HepG2 (cell line): ENCODE measurements around the gene APOA1. TPM values are rescaled to one million over a fixed set of nuclear protein-coding genes. Genes with fewer than 3 reads are reported as not detected.

Experiments
- CEBPB ChIP-seq: IDR thresholded peaks from 2 replicates; pipeline ENCODE4 v1.6.1; 2011; ENCODE audit warnings: low read depth, low read length, improper control_type of control experiment, borderline replicate concordance
- CHCHD3 ChIP-seq: sonication (generic); formaldehyde crosslinking; IDR thresholded peaks from 2 replicates; pipeline ENCODE4 v1.8.0; 2022; ENCODE audit warnings: mild to moderate bottlenecking, missing genetic modification reagents, moderate library complexity
- KLF11 ChIP-seq: IDR thresholded peaks from 2 replicates; pipeline ENCODE4 v1.6.1; 2016; ENCODE audit warnings: missing compliant biosample characterization
- MLLT10 ChIP-seq: sonication (generic); formaldehyde crosslinking; IDR thresholded peaks from 2 replicates; pipeline ENCODE4 v1.4.0; 2020; ENCODE audit warnings: missing genetic modification reagents
- PAWR ChIP-seq: sonication (generic); formaldehyde crosslinking; IDR thresholded peaks from 2 replicates; pipeline ENCODE4 v1.4.0; 2020; ENCODE audit warnings: missing genetic modification reagents, mild to moderate bottlenecking, borderline replicate concordance
- PCBP2 ChIP-seq: fragments of 200-400 bp; formaldehyde crosslinking; optimal IDR thresholded peaks from 2 replicates; pipeline ENCODE3; 2018; ENCODE audit warnings: low read length, low read depth; ENCODE audit not compliant: poor library complexity, severe bottlenecking
- SAFB2 ChIP-seq: sonication (generic); formaldehyde crosslinking; IDR thresholded peaks from 2 replicates; pipeline ENCODE4 v1.5.1; 2020; ENCODE audit warnings: missing genetic modification reagents, low read depth, mild to moderate bottlenecking, borderline replicate concordance
- TMF1 ChIP-seq: sonication (generic); formaldehyde crosslinking; IDR thresholded peaks from 2 replicates; pipeline ENCODE4 v1.8.1; 2022; ENCODE audit warnings: low read depth, missing genetic modification reagents
- ZKSCAN5 ChIP-seq: sonication (generic); formaldehyde crosslinking; IDR thresholded peaks from 2 replicates; pipeline ENCODE4 v1.5.1; 2020; ENCODE audit warnings: mild to moderate bottlenecking, missing genetic modification reagents
- ZNF224 ChIP-seq: sonication (generic); formaldehyde crosslinking; IDR thresholded peaks from 2 replicates; pipeline ENCODE4 v1.5.0; 2020; ENCODE audit warnings: mild to moderate bottlenecking, missing genetic modification reagents
- ZNF670 ChIP-seq: sonication (generic); formaldehyde crosslinking; IDR thresholded peaks from 2 replicates; pipeline ENCODE4 v1.8.0; 2022; ENCODE audit warnings: mild to moderate bottlenecking, missing genetic modification reagents, borderline replicate concordance
- polyA plus RNA-seq, 8 experiments: library from polyadenylated mRNA; depleted of rRNA in 3 of 8; stranded (reverse) in 7 of 8; unstranded in 1 of 8; fragments of >200 nt; fragmentation: Illumina TruSeq in 4 of 8; extraction: Trizol in 4 of 8; gene quantifications; 2 replicates each; pipeline versions ENCODE4 v1.2.1 to v1.2.3, GENCODE V29; 2011 to 2016; ENCODE audit warnings: low read depth in 4 of 8, missing spikeins in 1 of 8, mixed read lengths in 1 of 8; ENCODE audit not compliant: insufficient read depth in 1 of 8
- total RNA-seq, 5 experiments: library from RNA; depleted of rRNA; stranded (reverse); fragments of >200 nt; fragmentation: Illumina TruSeq; extraction: Trizol; gene quantifications; 2 replicates each; pipeline ENCODE4 v1.2.3, GENCODE V29; 2016; ENCODE audit warnings: low read depth in 1 of 5
- TF ChIP-seq, protein P1 (sequence below): sonication (generic); formaldehyde crosslinking; conservative IDR thresholded peaks from 2 replicates; pipeline ENCODE4 v1.8.0; 2022; ENCODE audit warnings: missing genetic modification reagents
- TF ChIP-seq, protein P2 (sequence below): sonication (generic); formaldehyde crosslinking; IDR thresholded peaks from 2 replicates; pipeline ENCODE4 v1.4.0; 2020; ENCODE audit warnings: mild to moderate bottlenecking, missing genetic modification reagents
- TF ChIP-seq, protein P3 (sequence below): sonication (generic); formaldehyde crosslinking; IDR thresholded peaks from 2 replicates; pipeline ENCODE4 v1.4.0; 2020; ENCODE audit warnings: mild to moderate bottlenecking, low read depth, missing genetic modification reagents
- TF ChIP-seq, protein P4 (sequence below): sonication (generic); formaldehyde crosslinking; conservative IDR thresholded peaks from 2 replicates; pipeline ENCODE4 v1.4.0; 2020; ENCODE audit warnings: missing genetic modification reagents

APOA1 gene
- total and polyA plus RNA-seq, 2 of the 13 experiments (the other 11 are each of a cell fraction or from before 2014, with no cell fraction given), result 1,973 to 5,485 TPM

DNA sequence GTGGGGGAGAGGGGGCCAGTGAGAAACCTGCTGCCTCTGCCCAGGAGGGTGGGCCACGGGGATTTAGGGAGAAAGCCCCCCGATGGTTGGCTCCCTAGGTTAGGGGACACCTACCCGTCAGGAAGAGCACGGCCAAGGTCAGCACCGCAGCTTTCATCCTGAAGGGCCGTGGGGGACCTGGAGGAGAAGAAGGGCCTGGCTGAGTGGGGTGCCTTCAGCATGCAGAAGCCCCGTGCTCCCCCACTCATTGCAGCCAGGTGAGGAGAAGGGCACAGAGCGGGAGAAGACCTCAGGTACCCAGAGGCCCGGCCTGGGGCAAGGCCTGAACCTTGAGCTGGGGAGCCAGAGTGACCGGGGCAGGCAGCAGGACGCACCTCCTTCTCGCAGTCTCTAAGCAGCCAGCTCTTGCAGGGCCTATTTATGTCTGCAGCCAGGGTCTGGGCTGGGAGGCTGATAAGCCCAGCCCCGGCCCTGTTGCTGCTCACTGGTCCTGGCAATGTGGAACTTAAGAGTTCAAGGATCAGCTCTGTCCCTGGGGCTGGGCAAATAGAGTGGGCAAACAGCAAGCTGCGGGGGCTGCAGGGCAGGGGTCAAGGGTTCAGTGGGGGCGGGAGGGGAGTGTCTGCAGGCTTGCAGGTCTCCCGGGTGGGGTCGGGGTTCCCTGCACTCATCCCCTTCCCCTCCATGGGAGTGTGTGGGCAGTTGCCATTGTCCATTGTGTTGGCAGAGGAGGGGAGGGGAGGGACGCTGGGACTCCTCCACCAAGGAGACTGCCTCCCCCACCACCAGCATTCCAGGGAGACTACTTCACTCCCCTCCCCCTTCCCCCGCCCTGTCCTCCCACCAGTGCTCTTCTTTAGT lies at the start of gene APOA1 (continued):
- TF ChIP-seq, protein P1, sequence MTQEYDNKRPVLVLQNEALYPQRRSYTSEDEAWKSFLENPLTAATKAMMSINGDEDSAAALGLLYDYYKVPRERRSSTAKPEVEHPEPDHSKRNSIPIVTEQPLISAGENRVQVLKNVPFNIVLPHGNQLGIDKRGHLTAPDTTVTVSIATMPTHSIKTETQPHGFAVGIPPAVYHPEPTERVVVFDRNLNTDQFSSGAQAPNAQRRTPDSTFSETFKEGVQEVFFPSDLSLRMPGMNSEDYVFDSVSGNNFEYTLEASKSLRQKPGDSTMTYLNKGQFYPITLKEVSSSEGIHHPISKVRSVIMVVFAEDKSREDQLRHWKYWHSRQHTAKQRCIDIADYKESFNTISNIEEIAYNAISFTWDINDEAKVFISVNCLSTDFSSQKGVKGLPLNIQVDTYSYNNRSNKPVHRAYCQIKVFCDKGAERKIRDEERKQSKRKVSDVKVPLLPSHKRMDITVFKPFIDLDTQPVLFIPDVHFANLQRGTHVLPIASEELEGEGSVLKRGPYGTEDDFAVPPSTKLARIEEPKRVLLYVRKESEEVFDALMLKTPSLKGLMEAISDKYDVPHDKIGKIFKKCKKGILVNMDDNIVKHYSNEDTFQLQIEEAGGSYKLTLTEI, result 0 out of 2 replicates have a peak, but pooled peaks have one; percentile 35
- TF ChIP-seq ZNF224 (CRISPR knock-in tag) (no peak), TMF1 (CRISPR knock-in tag) (peak; percentile 91), MLLT10 (CRISPR knock-in tag) (peak; percentile 94), ZNF670 (CRISPR knock-in tag) (no peak), PCBP2 (no peak), CEBPB (0 out of 2 replicates have a peak, but pooled peaks have one; percentile 14), CHCHD3 (peak; percentile 85; the same call in 1 of the 2 replicates), ZKSCAN5 (CRISPR knock-in tag) (no peak), SAFB2 (CRISPR knock-in tag) (no peak; the same call in 1 of the 2 replicates), KLF11 (no peak), PAWR (CRISPR knock-in tag) (no peak)
- TF ChIP-seq, protein P2, sequence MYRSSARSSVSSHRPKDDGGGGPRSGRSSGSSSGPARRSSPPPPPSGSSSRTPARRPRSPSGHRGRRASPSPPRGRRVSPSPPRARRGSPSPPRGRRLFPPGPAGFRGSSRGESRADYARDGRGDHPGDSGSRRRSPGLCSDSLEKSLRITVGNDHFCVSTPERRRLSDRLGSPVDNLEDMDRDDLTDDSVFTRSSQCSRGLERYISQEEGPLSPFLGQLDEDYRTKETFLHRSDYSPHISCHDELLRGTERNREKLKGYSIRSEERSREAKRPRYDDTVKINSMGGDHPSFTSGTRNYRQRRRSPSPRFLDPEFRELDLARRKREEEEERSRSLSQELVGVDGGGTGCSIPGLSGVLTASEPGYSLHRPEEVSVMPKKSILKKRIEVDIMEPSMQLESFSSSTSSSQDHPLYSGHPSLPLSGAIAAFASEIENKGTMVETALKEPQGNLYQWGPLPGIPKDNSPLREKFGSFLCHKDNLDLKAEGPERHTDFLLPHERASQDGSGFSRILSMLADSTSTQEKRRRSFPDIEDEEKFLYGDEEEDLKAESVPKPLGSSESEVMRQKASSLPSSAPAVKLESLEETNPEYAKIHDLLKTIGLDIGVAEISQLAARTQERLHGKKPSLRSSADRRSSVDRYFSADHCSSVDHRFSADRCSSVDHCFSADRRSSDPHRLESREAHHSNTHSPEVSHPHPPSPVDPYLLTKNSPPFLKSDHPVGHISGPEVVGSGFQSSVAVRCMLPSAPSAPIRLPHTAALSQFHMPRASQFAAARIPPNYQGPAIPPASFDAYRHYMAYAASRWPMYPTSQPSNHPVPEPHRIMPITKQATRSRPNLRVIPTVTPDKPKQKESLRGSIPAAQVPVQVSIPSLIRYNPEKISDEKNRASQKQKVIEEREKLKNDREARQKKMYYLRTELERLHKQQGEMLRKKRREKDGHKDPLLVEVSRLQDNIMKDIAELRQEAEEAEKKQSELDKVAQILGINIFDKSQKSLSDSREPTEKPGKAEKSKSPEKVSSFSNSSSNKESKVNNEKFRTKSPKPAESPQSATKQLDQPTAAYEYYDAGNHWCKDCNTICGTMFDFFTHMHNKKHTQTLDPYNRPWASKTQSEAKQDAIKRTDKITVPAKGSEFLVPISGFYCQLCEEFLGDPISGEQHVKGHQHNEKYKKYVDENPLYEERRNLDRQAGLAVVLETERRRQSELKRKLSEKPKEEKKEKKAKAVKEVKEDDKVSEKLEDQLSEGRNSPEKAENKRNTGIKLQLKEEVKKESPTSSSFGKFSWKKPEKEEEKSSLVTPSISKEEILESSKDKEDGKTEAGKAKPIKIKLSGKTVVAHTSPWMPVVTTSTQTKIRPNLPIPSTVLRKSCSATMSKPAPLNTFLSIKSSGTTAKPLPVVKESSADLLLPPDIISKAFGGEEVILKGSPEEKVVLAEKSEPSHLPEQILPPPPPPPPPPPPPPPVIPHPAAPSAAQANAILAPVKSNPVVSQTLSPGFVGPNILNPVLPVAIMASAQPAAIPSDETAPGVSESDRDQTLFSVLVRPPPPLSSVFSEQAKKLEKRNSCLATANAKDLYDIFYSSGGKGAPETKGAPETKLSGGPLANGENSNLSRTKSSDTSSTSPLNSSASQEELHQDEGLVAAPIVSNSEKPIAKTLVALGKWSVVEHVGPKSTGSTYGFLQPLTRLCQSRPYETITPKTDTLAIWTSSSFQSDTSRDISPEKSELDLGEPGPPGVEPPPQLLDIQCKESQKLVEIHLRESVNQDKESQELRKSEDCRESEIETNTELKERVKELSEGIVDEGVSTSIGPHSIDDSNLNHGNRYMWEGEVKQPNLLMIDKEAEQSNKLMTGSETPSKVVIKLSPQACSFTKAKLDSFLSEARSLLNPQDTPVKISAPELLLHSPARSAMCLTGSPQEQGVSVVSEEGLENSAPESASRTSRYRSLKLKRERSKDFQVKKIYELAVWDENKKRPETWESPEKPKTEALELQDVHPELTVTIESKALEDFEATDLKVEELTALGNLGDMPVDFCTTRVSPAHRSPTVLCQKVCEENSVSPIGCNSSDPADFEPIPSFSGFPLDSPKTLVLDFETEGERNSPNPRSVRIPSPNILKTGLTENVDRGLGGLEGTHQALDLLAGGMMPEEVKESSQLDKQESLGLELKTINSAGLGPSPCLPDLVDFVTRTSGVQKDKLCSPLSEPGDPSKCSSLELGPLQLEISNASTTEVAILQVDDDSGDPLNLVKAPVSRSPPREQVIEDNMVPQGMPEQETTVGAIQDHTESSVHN (CRISPR knock-in tag), result no peak
- TF ChIP-seq, protein P3, sequence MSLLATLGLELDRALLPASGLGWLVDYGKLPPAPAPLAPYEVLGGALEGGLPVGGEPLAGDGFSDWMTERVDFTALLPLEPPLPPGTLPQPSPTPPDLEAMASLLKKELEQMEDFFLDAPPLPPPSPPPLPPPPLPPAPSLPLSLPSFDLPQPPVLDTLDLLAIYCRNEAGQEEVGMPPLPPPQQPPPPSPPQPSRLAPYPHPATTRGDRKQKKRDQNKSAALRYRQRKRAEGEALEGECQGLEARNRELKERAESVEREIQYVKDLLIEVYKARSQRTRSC (CRISPR knock-in tag), result no peak
- TF ChIP-seq, protein P4, sequence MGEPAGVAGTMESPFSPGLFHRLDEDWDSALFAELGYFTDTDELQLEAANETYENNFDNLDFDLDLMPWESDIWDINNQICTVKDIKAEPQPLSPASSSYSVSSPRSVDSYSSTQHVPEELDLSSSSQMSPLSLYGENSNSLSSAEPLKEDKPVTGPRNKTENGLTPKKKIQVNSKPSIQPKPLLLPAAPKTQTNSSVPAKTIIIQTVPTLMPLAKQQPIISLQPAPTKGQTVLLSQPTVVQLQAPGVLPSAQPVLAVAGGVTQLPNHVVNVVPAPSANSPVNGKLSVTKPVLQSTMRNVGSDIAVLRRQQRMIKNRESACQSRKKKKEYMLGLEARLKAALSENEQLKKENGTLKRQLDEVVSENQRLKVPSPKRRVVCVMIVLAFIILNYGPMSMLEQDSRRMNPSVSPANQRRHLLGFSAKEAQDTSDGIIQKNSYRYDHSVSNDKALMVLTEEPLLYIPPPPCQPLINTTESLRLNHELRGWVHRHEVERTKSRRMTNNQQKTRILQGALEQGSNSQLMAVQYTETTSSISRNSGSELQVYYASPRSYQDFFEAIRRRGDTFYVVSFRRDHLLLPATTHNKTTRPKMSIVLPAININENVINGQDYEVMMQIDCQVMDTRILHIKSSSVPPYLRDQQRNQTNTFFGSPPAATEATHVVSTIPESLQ (CRISPR knock-in tag), result 0 out of 2 replicates have a peak, but pooled peaks have one; percentile 37
